ENCODE results near the gene PUS10.
"Not testable (repeated sequence)": the region's sequence is repeated elsewhere in the genome, so short reads cannot be mapped to it uniquely, and the experiment has no call there.

Gene PUS10, protein sequence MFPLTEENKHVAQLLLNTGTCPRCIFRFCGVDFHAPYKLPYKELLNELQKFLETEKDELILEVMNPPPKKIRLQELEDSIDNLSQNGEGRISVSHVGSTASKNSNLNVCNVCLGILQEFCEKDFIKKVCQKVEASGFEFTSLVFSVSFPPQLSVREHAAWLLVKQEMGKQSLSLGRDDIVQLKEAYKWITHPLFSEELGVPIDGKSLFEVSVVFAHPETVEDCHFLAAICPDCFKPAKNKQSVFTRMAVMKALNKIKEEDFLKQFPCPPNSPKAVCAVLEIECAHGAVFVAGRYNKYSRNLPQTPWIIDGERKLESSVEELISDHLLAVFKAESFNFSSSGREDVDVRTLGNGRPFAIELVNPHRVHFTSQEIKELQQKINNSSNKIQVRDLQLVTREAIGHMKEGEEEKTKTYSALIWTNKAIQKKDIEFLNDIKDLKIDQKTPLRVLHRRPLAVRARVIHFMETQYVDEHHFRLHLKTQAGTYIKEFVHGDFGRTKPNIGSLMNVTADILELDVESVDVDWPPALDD

DNA sequence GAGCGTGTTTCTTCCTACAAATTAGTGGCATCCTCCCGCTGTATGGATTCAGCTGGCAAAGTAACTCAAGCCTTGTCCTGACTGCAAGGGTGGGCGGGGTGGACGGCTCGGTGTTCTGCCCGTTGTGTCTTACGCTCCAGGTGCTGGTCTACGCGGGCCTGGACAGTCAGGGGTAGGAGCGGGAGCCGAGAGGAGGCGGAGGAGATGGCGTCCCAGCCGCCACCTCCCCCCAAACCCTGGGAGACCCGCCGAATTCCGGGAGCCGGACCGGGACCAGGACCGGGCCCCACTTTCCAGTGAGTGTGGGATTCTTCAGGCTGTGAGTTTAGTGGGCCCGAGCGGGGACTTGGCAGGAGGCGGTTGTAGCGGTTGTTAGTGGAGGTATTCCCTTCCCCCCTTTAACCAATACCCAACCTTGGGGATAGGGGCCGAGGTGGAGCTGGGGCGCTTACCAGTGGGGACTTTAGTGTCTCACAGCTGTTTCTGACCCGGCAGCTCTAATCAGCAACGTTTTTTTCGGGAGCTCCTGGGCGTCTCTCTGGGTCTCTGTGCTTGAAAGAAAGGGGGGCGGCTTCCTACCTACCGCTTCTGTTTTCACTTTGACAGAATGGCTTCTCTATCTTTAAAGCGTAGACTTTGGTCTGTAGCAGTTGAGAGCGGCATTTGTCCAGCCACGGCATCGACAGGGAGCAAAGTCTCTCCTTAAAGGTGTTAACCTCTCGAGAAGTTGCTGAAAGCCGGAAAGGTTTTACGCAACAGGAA, at the start of gene PUS10, which contains the start of gene PEX13:
TSS of gene PUS10 (minus strand) at position 700 of the 762 bp plus-strand sequence. CDS start 6,365 bp downstream, outside the sequence.
TSS of gene PEX13 (plus strand) at position 165 of the 762 bp plus-strand sequence. CDS start at position 205, 40 bp downstream.
- ATAC-seq = peak; percentile 94
- Mint-ChIP-seq H3K4me1 (peaks cover 40% of the 10 kb centered on the region), H3K4me3 (peak within 1 kb of the TSS; percentile 95), H3K27me3 (no peaks in the 10 kb centered on the region), H3K9me3 (no peaks in the 10 kb centered on the region), H3K36me3 (peaks cover 16% of the 10 kb centered on the region), H3K27ac (peak within 1 kb of the TSS; percentile 92)

DNA sequence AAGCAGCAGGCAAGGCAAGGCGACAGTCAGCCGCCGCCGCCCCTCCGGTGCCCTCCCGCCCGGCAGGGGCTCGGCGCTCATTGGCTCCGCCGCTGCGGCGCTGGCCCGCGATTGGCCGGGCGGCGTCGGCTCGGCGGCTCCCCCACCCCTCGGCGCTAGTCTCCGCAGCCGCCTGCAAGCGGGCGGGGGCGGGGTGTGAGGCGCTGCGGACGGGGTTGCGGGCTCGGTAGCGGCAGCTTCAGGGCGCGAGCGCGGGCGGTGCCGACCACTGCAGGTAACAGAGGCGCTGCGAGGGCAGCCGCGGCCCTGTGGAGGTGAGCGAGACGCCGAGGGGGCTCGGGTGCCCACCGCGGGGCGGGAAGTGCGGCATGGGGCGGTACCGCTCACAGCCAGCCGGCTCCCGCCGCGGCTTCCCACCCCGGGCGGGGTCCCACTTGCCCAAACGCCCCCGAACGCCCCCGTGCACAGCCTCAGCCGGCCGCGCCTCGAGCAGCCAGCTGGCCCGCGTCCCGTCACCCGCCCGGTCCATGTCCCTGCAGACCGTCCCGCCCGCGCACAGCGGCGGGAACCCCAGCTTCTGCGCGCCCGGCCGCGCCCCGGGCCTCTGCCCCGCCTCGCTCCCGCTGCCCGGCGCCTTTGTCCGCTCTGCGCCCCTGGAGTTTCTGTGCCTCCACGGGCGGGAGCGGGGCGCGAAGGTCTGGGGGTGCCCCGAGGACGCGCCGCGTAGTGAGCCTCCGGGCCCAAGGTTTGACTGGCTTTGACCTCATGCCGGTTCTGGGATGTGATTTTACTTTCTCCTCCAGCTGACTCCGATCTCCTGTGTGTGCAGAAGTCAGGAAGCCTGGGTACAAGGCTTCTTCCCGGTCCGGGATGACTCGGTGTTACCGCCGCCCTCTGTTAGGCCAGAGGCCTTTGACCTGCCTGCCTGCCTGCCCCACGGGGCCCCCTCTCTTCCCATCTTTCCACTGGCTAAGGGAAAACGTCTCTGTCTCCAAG, 48.0 kb upstream of the PUS10 start, which contains the start of gene SANBR:
TSS of gene SANBR (plus strand) at position 158 of the 996 bp plus-strand sequence. CDS start 4,480 bp downstream, outside the sequence.
- peak; percentile 99 for ATAC-seq
- Mint-ChIP-seq H3K36me3 (peaks cover 10% of the 10 kb centered on the region), H3K4me3 (peak within 1 kb of the TSS; percentile 96), H3K27ac (peak within 1 kb of the TSS; percentile 62), H3K4me1 (peaks cover 8% of the 10 kb centered on the region), H3K27me3 (no peaks in the 10 kb centered on the region), H3K9me3 (no peaks in the 10 kb centered on the region)

DNA sequence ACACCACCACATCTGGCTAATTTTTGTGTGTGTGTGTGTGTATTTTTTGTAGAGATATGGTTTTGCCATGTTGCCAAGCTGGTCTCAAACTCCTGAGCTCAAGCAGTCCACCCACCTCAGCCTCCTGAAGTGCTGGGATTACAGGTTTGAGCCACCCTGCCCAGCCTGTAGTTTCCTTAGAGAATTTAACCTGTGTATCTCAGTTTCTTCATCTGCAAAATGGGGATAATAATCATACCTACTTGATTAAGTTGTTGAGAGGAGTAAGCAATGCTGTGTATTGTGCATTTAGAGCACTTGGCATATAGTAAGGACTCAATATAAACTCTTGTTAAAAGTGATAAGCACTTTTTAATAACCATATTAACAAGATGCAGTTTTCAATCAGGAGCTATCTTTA, 41.3 kb upstream of the PUS10 start:
- ATAC-seq = no peak
- Mint-ChIP-seq H3K4me1 (no peaks in the 10 kb centered on the region), H3K36me3 (peaks cover 29% of the 10 kb centered on the region), H3K9me3 (no peaks in the 10 kb centered on the region), H3K4me3 (no peak overlapping the region), H3K27ac (no peak overlapping the region), H3K27me3 (no peaks in the 10 kb centered on the region)

DNA sequence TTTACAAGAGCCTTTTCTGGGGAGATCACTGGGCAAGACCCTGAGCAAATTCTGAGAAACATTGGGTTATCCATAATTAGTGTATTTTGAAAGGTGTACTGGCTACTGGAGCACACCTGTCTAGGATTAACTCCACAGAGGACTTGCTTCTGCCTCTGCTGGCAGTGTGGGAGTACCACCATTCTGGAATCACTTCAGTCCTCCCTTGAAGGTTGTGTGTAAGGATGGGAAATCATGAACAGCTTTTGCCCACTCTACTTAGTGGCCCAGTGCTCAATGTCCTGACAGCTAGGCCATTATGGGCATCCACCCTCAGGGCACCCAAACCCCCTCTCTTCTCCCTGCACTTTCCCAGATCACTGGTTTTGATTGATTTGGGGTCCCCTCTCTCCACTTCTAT, 39.5 kb upstream of the PUS10 start:
- H3K27ac Mint-ChIP-seq = no peak overlapping the region
- ATAC-seq = no peak
- H3K4me1 Mint-ChIP-seq = no peaks in the 10 kb centered on the region
- H3K9me3 Mint-ChIP-seq = no peaks in the 10 kb centered on the region
- H3K4me3 Mint-ChIP-seq = no peak overlapping the region
- H3K27me3 Mint-ChIP-seq = no peaks in the 10 kb centered on the region
- peaks cover 31% of the 10 kb centered on the region for H3K36me3 Mint-ChIP-seq

DNA sequence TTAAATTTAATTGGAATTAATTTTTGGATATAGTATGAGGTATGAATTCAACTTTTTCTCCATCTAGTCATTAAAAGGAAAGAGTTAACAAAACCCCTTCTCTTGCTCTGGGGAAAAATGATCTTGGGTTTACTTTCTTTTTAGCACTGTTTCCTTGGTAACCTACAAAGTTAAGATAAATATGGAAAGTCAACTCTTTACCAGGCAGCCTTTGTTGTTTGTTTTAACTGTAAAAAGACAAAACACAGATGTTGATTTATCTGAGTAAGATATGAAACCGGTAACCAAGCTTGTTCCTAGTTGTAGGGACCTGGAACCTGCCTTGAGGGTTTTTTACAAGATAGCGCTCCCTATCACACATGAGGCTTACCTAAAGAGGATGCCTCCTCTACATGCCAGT, 37.5 kb upstream of the PUS10 start:
- Mint-ChIP-seq H3K4me1 (no peaks in the 10 kb centered on the region), H3K27ac (no peak overlapping the region), H3K27me3 (no peaks in the 10 kb centered on the region), H3K36me3 (peaks cover 34% of the 10 kb centered on the region), H3K4me3 (no peak overlapping the region), H3K9me3 (no peaks in the 10 kb centered on the region)
- ATAC-seq = no peak

DNA sequence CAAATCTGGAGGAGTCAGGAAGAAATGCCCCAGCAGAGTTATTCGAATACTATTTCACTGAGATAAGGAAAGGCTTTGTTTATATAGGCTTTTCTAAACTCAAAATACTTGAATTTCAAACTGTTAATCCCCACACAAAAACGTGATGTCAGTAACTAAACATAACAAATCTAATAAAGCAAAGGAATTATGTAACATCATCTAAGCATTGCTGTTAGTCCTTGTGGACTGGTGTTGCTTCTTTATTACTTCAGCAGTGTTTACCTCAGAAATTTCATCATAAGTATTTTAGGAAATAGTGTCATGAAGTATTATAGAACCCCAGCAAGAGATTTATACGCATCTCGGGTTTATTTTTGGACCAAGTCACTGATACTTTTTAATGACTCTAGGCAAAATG, 27.9 kb upstream of the PUS10 start:
- Mint-ChIP-seq H3K4me1 (peaks cover 18% of the 10 kb centered on the region), H3K4me3 (no peak overlapping the region), H3K27me3 (no peaks in the 10 kb centered on the region), H3K36me3 (peaks cover 23% of the 10 kb centered on the region), H3K9me3 (no peaks in the 10 kb centered on the region), H3K27ac (no peak overlapping the region)
- no peak for ATAC-seq

DNA sequence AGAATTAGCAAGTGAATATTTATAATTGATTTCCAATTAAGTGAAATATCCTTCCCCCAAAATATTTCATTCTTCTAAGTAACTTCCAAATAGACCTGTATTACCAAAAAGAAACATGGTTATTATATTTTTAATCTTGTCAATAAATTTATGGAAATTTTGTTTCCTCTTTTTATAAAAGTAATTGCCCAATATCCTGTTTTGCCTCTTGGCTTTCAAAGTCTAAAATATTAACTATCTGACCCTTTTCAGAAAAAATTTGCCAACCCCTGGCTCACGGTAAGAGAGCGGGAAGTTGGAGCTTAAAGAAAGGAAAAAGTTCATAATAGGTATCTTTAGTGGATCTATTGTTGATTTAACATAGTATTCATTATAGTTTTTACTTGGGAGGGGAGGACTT, 27.2 kb upstream of the PUS10 start:
- no peaks in the 10 kb centered on the region for H3K27me3 Mint-ChIP-seq
- no peak overlapping the region for H3K4me3 Mint-ChIP-seq
- no peak overlapping the region for H3K27ac Mint-ChIP-seq
- peaks cover 20% of the 10 kb centered on the region for H3K4me1 Mint-ChIP-seq
- peaks cover 20% of the 10 kb centered on the region for H3K36me3 Mint-ChIP-seq
- ATAC-seq = no peak
- H3K9me3 Mint-ChIP-seq = no peaks in the 10 kb centered on the region

DNA sequence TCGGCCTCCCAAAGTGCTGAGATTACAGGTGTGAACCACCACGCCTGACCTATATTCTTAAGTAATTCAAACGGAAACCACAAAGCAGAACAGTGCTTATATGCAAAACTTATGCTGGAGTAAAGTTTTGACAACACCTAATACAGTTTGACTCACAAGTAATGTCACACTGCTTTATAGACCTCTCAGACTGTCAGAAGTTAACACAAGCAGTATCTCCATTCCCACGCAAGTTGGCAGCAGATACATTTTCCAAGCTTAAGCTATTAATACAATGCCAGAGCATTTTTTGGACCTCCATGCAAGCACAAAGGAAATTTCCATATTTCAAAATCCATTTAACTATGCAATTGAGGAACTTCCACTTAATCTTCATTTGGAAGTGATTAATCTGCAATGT, 26.6 kb upstream of the PUS10 start:
- Mint-ChIP-seq H3K27me3 (no peaks in the 10 kb centered on the region), H3K27ac (peak overlapping the region; percentile 48), H3K4me3 (no peak overlapping the region), H3K4me1 (peaks cover 20% of the 10 kb centered on the region), H3K9me3 (no peaks in the 10 kb centered on the region), H3K36me3 (peaks cover 20% of the 10 kb centered on the region)
- peak; percentile 73 for ATAC-seq

DNA sequence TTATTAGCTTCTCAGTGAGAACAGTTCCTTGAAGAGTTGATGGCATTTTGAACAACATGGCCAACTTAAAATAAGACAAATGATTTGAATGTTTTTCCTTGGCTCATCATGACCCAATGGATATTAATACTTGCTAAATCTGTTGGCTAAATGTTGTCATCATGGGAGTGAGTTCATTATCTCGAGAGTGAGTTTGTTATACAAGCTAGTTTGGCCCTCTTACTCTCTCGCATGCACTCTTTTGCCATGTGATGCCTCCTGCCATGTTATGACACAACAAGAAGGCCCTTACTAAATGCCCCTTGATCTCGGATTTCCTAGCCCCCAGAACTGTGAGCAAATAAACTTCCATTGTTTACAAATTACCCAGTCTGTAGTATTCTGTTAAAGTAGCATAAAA, 24.8 kb upstream of the PUS10 start:
- Mint-ChIP-seq H3K9me3 (no peaks in the 10 kb centered on the region), H3K4me3 (no peak overlapping the region), H3K27me3 (no peaks in the 10 kb centered on the region), H3K36me3 (peaks cover 20% of the 10 kb centered on the region), H3K27ac (no peak overlapping the region), H3K4me1 (peaks cover 25% of the 10 kb centered on the region)
- no peak for ATAC-seq

DNA sequence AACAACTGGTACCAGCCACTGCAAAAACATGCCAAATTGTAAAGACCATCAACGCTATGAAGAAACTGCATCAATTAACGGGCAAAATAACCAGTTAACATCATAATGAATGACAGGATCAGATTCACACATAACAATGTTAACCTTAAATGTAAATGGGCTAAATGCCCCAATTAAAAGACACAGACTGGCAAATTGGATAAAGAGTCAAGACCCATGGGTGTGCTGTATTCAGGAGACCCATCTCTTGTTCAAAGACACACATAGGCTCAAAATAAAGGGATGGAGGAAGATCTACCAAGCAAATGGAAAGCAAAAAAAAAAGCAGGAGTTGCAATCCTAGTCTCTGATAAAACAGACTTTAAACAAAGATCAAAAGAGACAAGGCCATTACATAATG, 18.6 kb upstream of the PUS10 start:
- not testable (repeated sequence) for H3K27ac Mint-ChIP-seq, H3K27me3 Mint-ChIP-seq, H3K4me3 Mint-ChIP-seq, ATAC-seq, H3K9me3 Mint-ChIP-seq
- H3K36me3 Mint-ChIP-seq = peaks cover 57% of the 10 kb centered on the region
- H3K4me1 Mint-ChIP-seq = peaks cover 25% of the 10 kb centered on the region

DNA sequence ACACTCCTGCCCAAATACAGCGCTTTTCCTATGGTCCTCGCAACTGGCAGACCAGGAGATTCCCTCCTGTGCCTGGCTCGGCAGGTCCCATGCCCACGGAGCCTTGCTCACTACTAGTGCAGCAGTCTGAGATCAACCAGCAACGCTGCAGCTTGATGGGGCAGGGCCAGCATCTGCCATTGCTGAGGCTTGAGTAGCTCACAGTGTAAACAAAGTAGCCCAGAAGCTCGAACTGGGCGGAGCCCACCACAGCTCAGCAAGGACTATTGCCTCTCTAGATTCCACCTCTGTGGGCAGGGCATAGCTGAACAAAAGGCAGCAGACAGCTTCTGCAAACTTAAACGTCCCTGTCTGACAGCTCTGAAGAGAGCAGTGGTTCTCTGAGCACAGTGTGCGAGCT, 16.5 kb upstream of the PUS10 start:
- not testable (repeated sequence) for H3K4me3 Mint-ChIP-seq, H3K9me3 Mint-ChIP-seq, ATAC-seq, H3K27ac Mint-ChIP-seq, H3K27me3 Mint-ChIP-seq
- peaks cover 16% of the 10 kb centered on the region for H3K4me1 Mint-ChIP-seq
- peaks cover 53% of the 10 kb centered on the region for H3K36me3 Mint-ChIP-seq

DNA sequence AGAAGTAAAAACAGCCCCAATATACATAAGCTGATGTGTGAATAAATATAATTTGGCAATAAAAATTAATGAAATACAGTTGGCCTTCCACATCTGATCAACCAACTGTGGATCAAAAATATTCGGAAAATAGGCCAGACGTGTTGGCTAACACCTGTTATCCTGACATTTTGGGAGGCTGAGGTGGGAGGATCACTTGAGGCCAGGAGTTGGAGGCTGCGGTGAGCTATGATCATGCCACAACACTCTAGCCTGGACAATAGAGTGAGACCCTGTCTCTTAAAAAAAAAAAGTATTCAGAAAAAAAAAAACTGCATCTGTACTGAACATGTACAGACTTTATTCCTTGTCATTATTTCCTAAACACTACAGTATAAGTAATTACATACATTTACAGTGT, 11.5 kb upstream of the PUS10 start:
- Mint-ChIP-seq H3K36me3 (peaks cover 36% of the 10 kb centered on the region), H3K27me3 (no peaks in the 10 kb centered on the region), H3K4me3 (no peak overlapping the region), H3K27ac (no peak overlapping the region), H3K4me1 (peaks cover 12% of the 10 kb centered on the region), H3K9me3 (no peaks in the 10 kb centered on the region)
- no peak for ATAC-seq

DNA sequence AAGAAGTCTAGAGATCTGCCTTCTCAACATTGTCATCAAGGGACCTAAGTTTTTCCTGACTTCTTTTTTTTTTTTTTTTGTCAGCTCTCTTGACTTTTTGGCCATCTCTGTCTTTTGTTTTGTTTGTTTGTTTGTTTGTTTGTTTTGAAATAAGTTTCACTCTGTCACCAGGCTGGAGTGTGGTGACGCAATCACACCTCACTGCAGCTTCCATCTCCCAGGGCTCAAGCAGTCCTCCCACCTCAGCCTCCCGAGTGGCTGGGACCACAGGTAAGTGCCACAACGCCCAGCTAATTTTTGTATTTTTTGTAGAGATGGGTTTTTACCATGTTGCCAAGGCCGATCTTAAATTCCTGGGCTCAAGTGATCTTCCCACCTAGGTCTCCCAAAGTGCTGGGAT, 5.6 kb upstream of the PUS10 start:
- ATAC-seq = no peak
- Mint-ChIP-seq H3K27ac (no peak overlapping the region), H3K4me1 (peaks cover 48% of the 10 kb centered on the region), H3K27me3 (no peaks in the 10 kb centered on the region), H3K4me3 (no peak overlapping the region), H3K9me3 (no peaks in the 10 kb centered on the region), H3K36me3 (peaks cover 42% of the 10 kb centered on the region)

DNA sequence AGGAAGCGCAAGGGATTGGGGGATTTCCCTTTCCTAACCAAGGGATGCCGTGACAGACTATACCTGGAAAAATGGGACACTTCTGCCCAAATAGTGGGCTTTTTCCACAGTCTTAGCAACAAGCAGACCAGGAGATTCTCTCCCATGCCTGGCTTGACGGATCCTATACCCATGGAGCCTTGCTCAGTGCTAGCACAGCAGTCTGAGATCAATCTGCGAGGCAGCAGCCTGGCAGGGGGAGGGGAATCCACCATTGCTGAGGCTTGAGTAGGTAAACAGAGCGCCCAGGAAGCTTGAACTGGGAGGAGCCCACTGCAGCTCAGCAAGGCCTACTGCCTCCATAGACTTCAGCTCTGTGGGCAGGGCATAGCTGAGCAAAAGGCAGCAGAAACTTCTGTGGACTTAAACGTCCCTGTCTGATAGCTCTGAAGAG, 3.2 kb upstream of the PUS10 start:
- Mint-ChIP-seq H3K27me3 (no peaks in the 10 kb centered on the region), H3K4me1 (peaks cover 49% of the 10 kb centered on the region), H3K9me3 (no peaks in the 10 kb centered on the region), H3K27ac (no peak overlapping the region), H3K4me3 (no peak overlapping the region), H3K36me3 (peaks cover 30% of the 10 kb centered on the region)
- ATAC-seq = no peak
